Left lung (tissue), 10 donors: ENCODE data around the gene NUCB2. TPM values are rescaled to one million over a fixed set of nuclear protein-coding genes. Genes with fewer than 3 reads are reported as not detected.
A peak's percentile ranks its signal among the peaks of the same experiment; 100 is the strongest.

Source experiments
- ATAC-seq: fragments of 200-7000 bp; cut with Tn5 transposase; one replicate; pipeline ENCODE4 v1.9.1; 2020; ENCODE audit warnings: moderate library complexity
- DNase-seq, 4 donors: peaks; one replicate each; pipeline ENCODE4 v3.0.0-alpha.2; 2013 to 2020
- H3K27ac ChIP-seq, 2 donors: fragments of 200-600 bp; sonication (generic) in 1 of 2; one replicate each; pipeline versions ENCODE4 v1.5.0 to v1.8.0; 2020 to 2021
- H3K27me3 ChIP-seq, 2 donors: fragments of 200-600 bp; sonication (generic) in 1 of 2; one replicate each; pipeline versions ENCODE4 v1.5.0 to v1.8.0; 2020 to 2021
- H3K36me3 ChIP-seq, 2 donors: fragments of 200-600 bp; sonication (generic) in 1 of 2; one replicate each; pipeline versions ENCODE4 v1.5.0 to v1.8.0; 2020 to 2021
- H3K4me1 ChIP-seq, 2 donors: fragments of 200-600 bp; one replicate each; pipeline ENCODE4 v1.8.0; 2021
- H3K4me3 ChIP-seq, 2 donors: fragments of 200-600 bp; sonication (generic) in 1 of 2; one replicate each; pipeline versions ENCODE4 v1.5.0 to v1.8.0; 2020 to 2021; ENCODE audit warnings: mild to moderate bottlenecking in 1 of 2
- H3K9me3 ChIP-seq, 2 donors: fragments of 200-600 bp; sonication (generic) in 1 of 2; one replicate each; pipeline versions ENCODE4 v1.5.0 to v1.8.0; 2020 to 2021
- CTCF ChIP-seq, 2 donors: fragments of 200-600 bp; sonication (generic) in 1 of 2; IDR thresholded peaks; one replicate each; pipeline versions ENCODE4 v1.5.0 to v1.8.0; 2021; ENCODE audit warnings: antibody characterized with exemption in 2 of 2
- intact Hi-C, 2 donors: fragments of 100-400 bp; cut with DNase I; formaldehyde crosslinking; loops; one replicate each; pipeline versions ENCODE4 v1.11.2 to v1.14.2; 2022
- polyA plus RNA-seq, 6 donors: library from polyadenylated mRNA; unstranded; fragments of 120-200 nt; gene quantifications; one replicate each; pipeline ENCODE4 v1.2.1, GENCODE V29; 2013; ENCODE audit not compliant: insufficient read length in 6 of 6
- total RNA-seq, 2 donors: library from RNA; stranded (reverse); fragmentation: NEBNext Ultra II Directional; extraction: Animal tissue kit (Norgen Biotek cat#: 25700); gene quantifications; one replicate each; pipeline ENCODE4 v1.2.1, GENCODE V29; 2021
- donor health status: DM: no; HTN: yes; CAD: no.
- donor health status: DM: no; HTN: no; CAD: no.

NUCB2 gene
- total and polyA plus RNA-seq, 8 donors: 77.3 to 132 (median 93.4) TPM

GRCh38 chr11:17354601-17354991, 78.1 kb downstream of the NUCB2 start:
- H3K4me1 ChIP-seq: peaks cover 9 to 29% of the 10 kb centered on the region in 2 donors
- H3K4me3 ChIP-seq: no peak overlapping the region
- peak; percentile 61 for ATAC-seq
- H3K36me3 ChIP-seq: peaks cover 0 to 7% of the 10 kb centered on the region in 2 donors
- intact Hi-C loops: no loop called here
- peak in 3 of 4 donors; percentile 39 to 66 (median 48) for DNase-seq
- no peak overlapping the region for H3K27ac ChIP-seq
- H3K9me3 ChIP-seq: no peaks in the 10 kb centered on the region
- TF ChIP-seq CTCF (IDR thresholded peaks at IDR 0.05): peak; percentile 76 to 77
- no peaks in the 10 kb centered on the region for H3K27me3 ChIP-seq

GRCh38 chr11:17366495-17366894, 90.0 kb downstream of the NUCB2 start:
- ATAC-seq (no peak), DNase-seq (no peak)
- H3K36me3 ChIP-seq: peaks cover 0 to 61% of the 10 kb centered on the region in 2 donors
- no peak overlapping the region for H3K27ac ChIP-seq
- no peaks in the 10 kb centered on the region for H3K4me1 ChIP-seq
- no peaks in the 10 kb centered on the region for H3K27me3 ChIP-seq
- peaks cover 5 to 34% of the 10 kb centered on the region in 2 donors for H3K9me3 ChIP-seq
- H3K4me3 ChIP-seq: no peak overlapping the region
- TF ChIP-seq CTCF (IDR thresholded peaks at IDR 0.05): no peak
- intact Hi-C loops: no loop called here

GRCh38 chr11:17368551-17368950, 92.0 kb downstream of the NUCB2 start:
- peaks cover 19 to 55% of the 10 kb centered on the region in 2 donors for H3K9me3 ChIP-seq
- ATAC-seq: no peak

GRCh38 chr11:17369094-17369493, 92.6 kb downstream of the NUCB2 start:
- Histone ChIP-seq H3K36me3 (peaks cover 0 to 84% of the 10 kb centered on the region in 2 donors), H3K27ac (no peak overlapping the region), H3K4me3 (no peak overlapping the region), H3K4me1 (no peaks in the 10 kb centered on the region), H3K9me3 (peaks cover 19 to 60% of the 10 kb centered on the region in 2 donors), H3K27me3 (no peaks in the 10 kb centered on the region)
- no peak for DNase-seq
- intact Hi-C loops: no loop called here
- no peak for TF ChIP-seq CTCF (IDR thresholded peaks at IDR 0.05)
- ATAC-seq: no peak

More at GRCh38 chr11:17368551-17368950, 92.0 kb downstream of the NUCB2 start:
- Histone ChIP-seq H3K27ac (no peak overlapping the region), H3K4me1 (no peaks in the 10 kb centered on the region), H3K36me3 (peaks cover 0 to 79% of the 10 kb centered on the region in 2 donors), H3K4me3 (no peak overlapping the region), H3K27me3 (no peaks in the 10 kb centered on the region)
- intact Hi-C loops: no loop called here
- DNase-seq: no peak
- no peak for TF ChIP-seq CTCF (IDR thresholded peaks at IDR 0.05)

- TF ChIP-seq CTCF (IDR thresholded peaks at IDR 0.05): no peak
- Histone ChIP-seq H3K36me3 (peaks cover 0 to 91% of the 10 kb centered on the region in 2 donors), H3K27ac (no peak overlapping the region), H3K4me3 (no peak overlapping the region), H3K27me3 (no peaks in the 10 kb centered on the region), H3K4me1 (no peaks in the 10 kb centered on the region), H3K9me3 (peaks cover 19 to 67% of the 10 kb centered on the region in 2 donors)
- ATAC-seq: no peak
- DNase-seq: no peak
- intact Hi-C loops: no loop called here
These were observed 93.2 kb downstream of the NUCB2 start for GRCh38 chr11:17369684-17370243.
